Renal cortex interstitium (tissue), 11 donors: ENCODE results near the gene FNBP1. TPM values are rescaled to one million over a fixed set of nuclear protein-coding genes. Genes with fewer than 3 reads are reported as not detected.
"Not testable (repeated sequence)": the region's sequence is repeated elsewhere in the genome, so short reads cannot be mapped to it uniquely, and the experiment has no call there.

Experiments
- DNase-seq, 11 donors: peaks; one replicate each; pipeline ENCODE4 v3.0.0-alpha.2; 2013; ENCODE audit warnings: low read depth in 9 of 11, low spot score in 4 of 11; ENCODE audit errors: extremely low read depth in 1 of 11
- polyA plus RNA-seq, 3 donors: library from polyadenylated mRNA; unstranded; fragments of 120-200 nt; gene quantifications; one replicate each; pipeline ENCODE4 v1.2.1, GENCODE V29; 2013; ENCODE audit not compliant: insufficient read length in 3 of 3

Gene FNBP1
- polyA plus RNA-seq, 3 donors: 48.3 to 48.7 (median 48.3) TPM

- no peak for DNase-seq
Measured at GRCh38 chr9:129981180-129981907, 61.6 kb downstream of the FNBP1 start.

GRCh38 chr9:129980224-129980623 is 62.8 kb downstream of the FNBP1 start:
- DNase-seq: not testable (repeated sequence)

GRCh38 chr9:129979071-129979745 is 63.8 kb downstream of the FNBP1 start:
- no peak for DNase-seq

- DNase-seq: no peak
Measured at GRCh38 chr9:129972816-129973215, 70.2 kb downstream of the FNBP1 start.

- DNase-seq: no peak
Measured at GRCh38 chr9:129968690-129969485, 74.1 kb downstream of the FNBP1 start.

- no peak for DNase-seq
Measured at GRCh38 chr9:129964901-129965734, 77.9 kb downstream of the FNBP1 start.

- DNase-seq: no peak
Measured at GRCh38 chr9:129962889-129963703, 79.9 kb downstream of the FNBP1 start.

GRCh38 chr9:129962451-129962864 is 80.5 kb downstream of the FNBP1 start:
- DNase-seq: no peak

- no peak for DNase-seq
Measured at GRCh38 chr9:129958796-129959195, 84.2 kb downstream of the FNBP1 start.

GRCh38 chr9:129954868-129955550 is 88.0 kb downstream of the FNBP1 start:
- DNase-seq: no peak

GRCh38 chr9:129953736-129954135 is 89.3 kb downstream of the FNBP1 start:
- no peak for DNase-seq

GRCh38 chr9:129952337-129952736 is 90.7 kb downstream of the FNBP1 start:
- no peak for DNase-seq

GRCh38 chr9:129949821-129950220 is 93.2 kb downstream of the FNBP1 start:
- no peak for DNase-seq

GRCh38 chr9:129948626-129949025 is 94.4 kb downstream of the FNBP1 start:
- DNase-seq: not testable (repeated sequence)

GRCh38 chr9:129946246-129946995 is 96.6 kb downstream of the FNBP1 start:
- no peak for DNase-seq

GRCh38 chr9:129945314-129945713 is 97.7 kb downstream of the FNBP1 start:
- no peak for DNase-seq

GRCh38 chr9:129944506-129945116 is 98.4 kb downstream of the FNBP1 start:
- no peak for DNase-seq
